Esophagus squamous epithelium (tissue), 4 donors: ENCODE results near the gene CNKSR3.

Experiments
- CTCF ChIP-seq, 6 experiments: fragments of 450-650 bp in 4 of 6; fragments of 200-600 bp in 2 of 6; sonication (generic) in 2 of 6; IDR thresholded peaks; one replicate each; pipeline ENCODE4 v1.5.1; 2016 to 2019; ENCODE audit warnings: antibody characterized with exemption in 6 of 6, mild to moderate bottlenecking in 4 of 6, moderate library complexity in 4 of 6
- POLR2A ChIP-seq, 4 donors: fragments of 450-650 bp; IDR thresholded peaks; one replicate each; pipeline ENCODE4 v1.6.1; 2017; ENCODE audit warnings: antibody characterized with exemption in 4 of 4, mild to moderate bottlenecking in 4 of 4, moderate library complexity in 3 of 4

DNA sequence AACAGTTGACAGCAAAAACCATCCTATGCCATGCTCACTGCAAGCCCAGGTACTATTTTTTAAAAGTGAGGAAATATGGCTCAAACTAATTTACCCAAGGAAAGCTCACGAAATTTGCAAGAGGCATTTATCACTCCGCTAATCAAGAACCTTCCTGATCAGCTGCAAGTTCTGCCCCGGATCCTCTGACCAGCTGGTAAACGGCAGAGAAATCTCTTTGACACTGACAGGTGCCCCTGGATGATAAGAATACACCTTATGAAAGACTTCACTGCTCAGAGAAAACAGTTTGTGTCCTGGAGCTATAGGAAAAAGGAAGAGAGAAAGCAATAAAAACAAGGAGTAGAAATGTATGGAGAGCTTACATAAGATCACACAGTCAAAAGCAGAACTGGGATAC is 6.4 kb downstream of the CNKSR3 start:
- TF ChIP-seq POLR2A (IDR thresholded peaks at IDR 0.05): no peak
- no peak for TF ChIP-seq CTCF (IDR thresholded peaks at IDR 0.05)
